HepG2 (cell line): Measurements from ENCODE around the gene RABGAP1. TPM values are rescaled to one million over a fixed set of nuclear protein-coding genes. Genes with fewer than 3 reads are reported as not detected.
A peak's percentile ranks its signal among the peaks of the same experiment; 100 is the strongest.

ENCODE experiments used
- BRD4 ChIP-seq: sonication (generic); formaldehyde crosslinking; IDR thresholded peaks from 2 replicates; pipeline ENCODE4 v1.4.0; 2020; ENCODE audit warnings: missing genetic modification reagents
- GATA4 ChIP-seq: sonication (generic); IDR thresholded peaks from 2 replicates; pipeline ENCODE4 v1.6.1; 2016; ENCODE audit warnings: antibody characterized with exemption, low read depth, borderline replicate concordance
- JUND ChIP-seq: sonication (generic); formaldehyde crosslinking; IDR thresholded peaks from 2 replicates; pipeline ENCODE4 v1.8.0; 2022; ENCODE audit warnings: mild to moderate bottlenecking, missing genetic modification reagents
- KAT7 ChIP-seq: IDR thresholded peaks from 2 replicates; pipeline ENCODE4 v1.6.1; 2018; ENCODE audit warnings: borderline replicate concordance, missing compliant biosample characterization
- KLF6 ChIP-seq: IDR thresholded peaks from 2 replicates; pipeline ENCODE4 v1.8.0; 2016; ENCODE audit warnings: missing biosample characterization, missing genetic modification reagents
- KMT2A ChIP-seq: sonication (generic); formaldehyde crosslinking; IDR thresholded peaks from 2 replicates; pipeline ENCODE4 v1.4.0; 2020; ENCODE audit warnings: missing genetic modification reagents
- NRL ChIP-seq: sonication (generic); formaldehyde crosslinking; IDR thresholded peaks from 2 replicates; pipeline ENCODE4 v1.5.0; 2020; ENCODE audit warnings: missing genetic modification reagents, mild to moderate bottlenecking, moderate library complexity, borderline replicate concordance
- RARA ChIP-seq: IDR thresholded peaks from 2 replicates; pipeline ENCODE4 v1.6.1; 2016; ENCODE audit warnings: missing genetic modification reagents, missing compliant biosample characterization
- RFX5 ChIP-seq: IDR thresholded peaks from 2 replicates; pipeline ENCODE4 v1.6.1; 2011; ENCODE audit warnings: low read depth, low read length, improper control_type of control experiment
- SP1 ChIP-seq, 2 experiments: fragments of 450-650 bp in 1 of 2; sonication (generic) in 1 of 2; formaldehyde crosslinking in 1 of 2; IDR thresholded peaks; 2 replicates each; pipeline versions ENCODE4 v1.4.0 to v1.6.1; 2016 to 2020; ENCODE audit warnings: missing genetic modification reagents in 1 of 2
- TBX2 ChIP-seq: sonication (generic); formaldehyde crosslinking; IDR thresholded peaks from 2 replicates; pipeline ENCODE4 v1.5.0; 2020; ENCODE audit warnings: missing genetic modification reagents, mild to moderate bottlenecking, borderline replicate concordance
- TMF1 ChIP-seq: sonication (generic); formaldehyde crosslinking; IDR thresholded peaks from 2 replicates; pipeline ENCODE4 v1.8.1; 2022; ENCODE audit warnings: low read depth, missing genetic modification reagents
- WIZ ChIP-seq: sonication (generic); formaldehyde crosslinking; IDR thresholded peaks from 2 replicates; pipeline ENCODE4 v1.5.1; 2020; ENCODE audit warnings: mild to moderate bottlenecking, missing genetic modification reagents
- ZBTB7B ChIP-seq: sonication (generic); formaldehyde crosslinking; IDR thresholded peaks from 2 replicates; pipeline ENCODE4 v1.4.0; 2020; ENCODE audit warnings: missing genetic modification reagents
- ZMYM4 ChIP-seq: sonication (generic); formaldehyde crosslinking; IDR thresholded peaks from 2 replicates; pipeline ENCODE4 v1.8.1; 2023; ENCODE audit warnings: mild to moderate bottlenecking, missing genetic modification reagents
- ZNF761 ChIP-seq: sonication (generic); formaldehyde crosslinking; conservative IDR thresholded peaks from 2 replicates; pipeline ENCODE4 v1.4.0; 2020; ENCODE audit warnings: mild to moderate bottlenecking, missing genetic modification reagents
- ZNF766 ChIP-seq: sonication (generic); formaldehyde crosslinking; IDR thresholded peaks from 2 replicates; pipeline ENCODE4 v1.5.0; 2020; ENCODE audit warnings: missing genetic modification reagents, borderline replicate concordance
- ZSCAN12 ChIP-seq: sonication (generic); formaldehyde crosslinking; IDR thresholded peaks from 2 replicates; pipeline ENCODE4 v1.9.0; 2021; ENCODE audit warnings: mild to moderate bottlenecking, missing genetic modification reagents
- polyA plus RNA-seq, 8 experiments: library from polyadenylated mRNA; depleted of rRNA in 3 of 8; stranded (reverse) in 7 of 8; unstranded in 1 of 8; fragments of >200 nt; fragmentation: Illumina TruSeq in 4 of 8; extraction: Trizol in 4 of 8; gene quantifications; 2 replicates each; pipeline versions ENCODE4 v1.2.1 to v1.2.3, GENCODE V29; 2011 to 2016; ENCODE audit warnings: low read depth in 4 of 8, missing spikeins in 1 of 8, mixed read lengths in 1 of 8; ENCODE audit not compliant: insufficient read depth in 1 of 8
- total RNA-seq, 5 experiments: library from RNA; depleted of rRNA; stranded (reverse); fragments of >200 nt; fragmentation: Illumina TruSeq; extraction: Trizol; gene quantifications; 2 replicates each; pipeline ENCODE4 v1.2.3, GENCODE V29; 2016; ENCODE audit warnings: low read depth in 1 of 5
- TF ChIP-seq, protein P1 (sequence below): sonication (generic); formaldehyde crosslinking; IDR thresholded peaks from 2 replicates; pipeline ENCODE4 v1.4.0; 2020; ENCODE audit warnings: mild to moderate bottlenecking, missing genetic modification reagents
- TF ChIP-seq, protein P2 (sequence below): sonication (generic); formaldehyde crosslinking; IDR thresholded peaks from 2 replicates; pipeline ENCODE4 v1.4.0; 2020; ENCODE audit warnings: mild to moderate bottlenecking, missing genetic modification reagents
- TF ChIP-seq, protein P3 (sequence below): sonication (generic); formaldehyde crosslinking; IDR thresholded peaks from 2 replicates; pipeline ENCODE4 v1.4.0; 2020; ENCODE audit warnings: missing genetic modification reagents
- TF ChIP-seq, protein P4 (sequence below): sonication (generic); formaldehyde crosslinking; IDR thresholded peaks from 2 replicates; pipeline ENCODE4 v1.5.0; 2020; ENCODE audit warnings: mild to moderate bottlenecking, missing genetic modification reagents
- TF ChIP-seq, protein P5 (sequence below): sonication (generic); formaldehyde crosslinking; IDR thresholded peaks from 2 replicates; pipeline ENCODE4 v1.4.0; 2020; ENCODE audit warnings: mild to moderate bottlenecking, missing genetic modification reagents

Gene RABGAP1
- total and polyA plus RNA-seq, 2 of the 13 experiments (the other 11 are each of a cell fraction or from before 2014, with no cell fraction given), result 19.1 to 19.3 TPM

DNA sequence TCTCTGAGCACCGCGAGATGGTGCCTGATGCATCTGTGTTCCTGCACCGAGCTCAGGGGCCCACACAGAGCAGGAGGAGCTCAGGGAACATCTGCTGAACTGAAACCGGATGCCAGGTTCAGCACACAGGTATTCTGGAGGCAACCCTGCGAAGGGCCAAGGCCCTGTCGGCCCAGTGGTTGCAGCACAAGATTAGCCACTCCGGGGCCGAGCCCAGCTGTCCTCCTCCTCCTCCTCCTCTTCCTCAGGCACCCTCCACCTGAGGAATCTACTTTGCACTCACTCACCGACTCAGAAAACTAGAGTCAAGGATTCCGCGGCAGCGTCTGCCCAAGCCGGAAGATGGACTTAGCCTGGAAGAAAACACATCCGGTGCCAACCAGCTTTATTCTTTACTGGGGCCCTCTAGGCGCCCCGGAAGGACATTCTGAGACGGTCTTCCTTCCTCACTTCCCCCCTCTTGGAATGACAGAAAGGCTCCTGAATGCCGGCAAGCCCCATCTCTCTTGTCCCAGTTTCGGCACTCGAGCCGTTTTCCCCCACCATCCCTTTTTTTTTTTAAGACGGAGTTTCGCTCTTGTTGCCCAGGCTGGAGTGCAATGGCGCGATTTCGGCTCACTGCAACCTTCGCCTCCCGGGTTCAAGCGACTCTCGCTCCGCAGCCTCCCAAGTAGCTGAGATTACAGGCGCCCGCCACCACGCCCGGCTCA is 27.7 kb upstream of the RABGAP1 start, which contains the start of gene ZBTB6 (continued):
- TF ChIP-seq, protein P1, sequence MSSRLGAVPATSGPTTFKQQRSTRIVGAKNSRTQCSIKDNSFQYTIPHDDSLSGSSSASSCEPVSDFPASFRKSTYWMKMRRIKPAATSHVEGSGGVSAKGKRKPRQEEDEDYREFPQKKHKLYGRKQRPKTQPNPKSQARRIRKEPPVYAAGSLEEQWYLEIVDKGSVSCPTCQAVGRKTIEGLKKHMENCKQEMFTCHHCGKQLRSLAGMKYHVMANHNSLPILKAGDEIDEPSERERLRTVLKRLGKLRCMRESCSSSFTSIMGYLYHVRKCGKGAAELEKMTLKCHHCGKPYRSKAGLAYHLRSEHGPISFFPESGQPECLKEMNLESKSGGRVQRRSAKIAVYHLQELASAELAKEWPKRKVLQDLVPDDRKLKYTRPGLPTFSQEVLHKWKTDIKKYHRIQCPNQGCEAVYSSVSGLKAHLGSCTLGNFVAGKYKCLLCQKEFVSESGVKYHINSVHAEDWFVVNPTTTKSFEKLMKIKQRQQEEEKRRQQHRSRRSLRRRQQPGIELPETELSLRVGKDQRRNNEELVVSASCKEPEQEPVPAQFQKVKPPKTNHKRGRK (CRISPR knock-in tag), result no peak
- 0 out of 2 replicates have a peak, but pooled peaks have one; percentile 7 for TF ChIP-seq GATA4
- TF ChIP-seq, protein P2, sequence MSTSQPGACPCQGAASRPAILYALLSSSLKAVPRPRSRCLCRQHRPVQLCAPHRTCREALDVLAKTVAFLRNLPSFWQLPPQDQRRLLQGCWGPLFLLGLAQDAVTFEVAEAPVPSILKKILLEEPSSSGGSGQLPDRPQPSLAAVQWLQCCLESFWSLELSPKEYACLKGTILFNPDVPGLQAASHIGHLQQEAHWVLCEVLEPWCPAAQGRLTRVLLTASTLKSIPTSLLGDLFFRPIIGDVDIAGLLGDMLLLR (CRISPR knock-in tag), result no peak
- TF ChIP-seq, protein P3, sequence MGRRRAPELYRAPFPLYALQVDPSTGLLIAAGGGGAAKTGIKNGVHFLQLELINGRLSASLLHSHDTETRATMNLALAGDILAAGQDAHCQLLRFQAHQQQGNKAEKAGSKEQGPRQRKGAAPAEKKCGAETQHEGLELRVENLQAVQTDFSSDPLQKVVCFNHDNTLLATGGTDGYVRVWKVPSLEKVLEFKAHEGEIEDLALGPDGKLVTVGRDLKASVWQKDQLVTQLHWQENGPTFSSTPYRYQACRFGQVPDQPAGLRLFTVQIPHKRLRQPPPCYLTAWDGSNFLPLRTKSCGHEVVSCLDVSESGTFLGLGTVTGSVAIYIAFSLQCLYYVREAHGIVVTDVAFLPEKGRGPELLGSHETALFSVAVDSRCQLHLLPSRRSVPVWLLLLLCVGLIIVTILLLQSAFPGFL, result no peak
- no peak; the same call in 1 of the 2 replicates for TF ChIP-seq ZSCAN12 (CRISPR knock-in tag)
- no peak for TF ChIP-seq ZNF766 (CRISPR knock-in tag)
- TF ChIP-seq JUND (CRISPR knock-in tag), result no peak
- TF ChIP-seq, protein P4, sequence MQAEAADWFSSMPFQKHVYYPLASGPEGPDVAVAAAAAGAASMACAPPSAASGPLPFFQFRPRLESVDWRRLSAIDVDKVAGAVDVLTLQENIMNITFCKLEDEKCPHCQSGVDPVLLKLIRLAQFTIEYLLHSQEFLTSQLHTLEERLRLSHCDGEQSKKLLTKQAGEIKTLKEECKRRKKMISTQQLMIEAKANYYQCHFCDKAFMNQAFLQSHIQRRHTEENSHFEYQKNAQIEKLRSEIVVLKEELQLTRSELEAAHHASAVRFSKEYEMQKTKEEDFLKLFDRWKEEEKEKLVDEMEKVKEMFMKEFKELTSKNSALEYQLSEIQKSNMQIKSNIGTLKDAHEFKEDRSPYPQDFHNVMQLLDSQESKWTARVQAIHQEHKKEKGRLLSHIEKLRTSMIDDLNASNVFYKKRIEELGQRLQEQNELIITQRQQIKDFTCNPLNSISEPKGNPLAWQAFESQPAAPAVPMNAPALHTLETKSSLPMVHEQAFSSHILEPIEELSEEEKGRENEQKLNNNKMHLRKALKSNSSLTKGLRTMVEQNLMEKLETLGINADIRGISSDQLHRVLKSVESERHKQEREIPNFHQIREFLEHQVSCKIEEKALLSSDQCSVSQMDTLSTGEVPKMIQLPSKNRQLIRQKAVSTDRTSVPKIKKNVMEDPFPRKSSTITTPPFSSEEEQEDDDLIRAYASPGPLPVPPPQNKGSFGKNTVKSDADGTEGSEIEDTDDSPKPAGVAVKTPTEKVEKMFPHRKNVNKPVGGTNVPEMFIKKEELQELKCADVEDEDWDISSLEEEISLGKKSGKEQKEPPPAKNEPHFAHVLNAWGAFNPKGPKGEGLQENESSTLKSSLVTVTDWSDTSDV, result 0 out of 2 replicates have a peak, but pooled peaks have one; percentile 31
- peak; percentile 56; the same call in 1 of the 2 replicates for TF ChIP-seq ZMYM4 (CRISPR knock-in tag)
- TF ChIP-seq, protein P5, sequence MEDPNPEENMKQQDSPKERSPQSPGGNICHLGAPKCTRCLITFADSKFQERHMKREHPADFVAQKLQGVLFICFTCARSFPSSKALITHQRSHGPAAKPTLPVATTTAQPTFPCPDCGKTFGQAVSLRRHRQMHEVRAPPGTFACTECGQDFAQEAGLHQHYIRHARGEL, result no peak
- peak; percentile 43; the same call in 1 of the 2 replicates for TF ChIP-seq TBX2 (CRISPR knock-in tag)
- TF ChIP-seq KMT2A (CRISPR knock-in tag), result peak; percentile 91
- TF ChIP-seq BRD4 (CRISPR knock-in tag), result no peak
- no peak for TF ChIP-seq RARA (CRISPR knock-in tag)
- no peak for TF ChIP-seq SP1 (IDR thresholded peaks at IDR 0.05)
- TF ChIP-seq SP1 (CRISPR knock-in tag; IDR thresholded peaks at IDR 0.05), result no peak
- TF ChIP-seq ZNF761, result 0 out of 2 replicates have a peak, but pooled peaks have one; percentile 77
- TF ChIP-seq KLF6 (CRISPR knock-in tag), result peak; percentile 62
- no peak for TF ChIP-seq KAT7 (CRISPR knock-in tag)
- TF ChIP-seq WIZ (CRISPR knock-in tag), result 0 out of 2 replicates have a peak, but pooled peaks have one; percentile 23
- TF ChIP-seq NRL, result peak; percentile 42; the same call in 1 of the 2 replicates
- TF ChIP-seq TMF1 (CRISPR knock-in tag), result no peak
- no peak for TF ChIP-seq RFX5
- TF ChIP-seq ZBTB7B (CRISPR knock-in tag), result 0 out of 2 replicates have a peak, but pooled peaks have one; percentile 21
